Activated CD8-positive, alpha-beta memory T cell treated with anti-CD3 and anti-CD28 coated beads, Interleukin-2, amount 10 ng/mL, durations not matched to agents 7 days and 5 days (primary cell): ENCODE results near the gene CEMIP2. TPM values are rescaled to one million over a fixed set of nuclear protein-coding genes. Genes with fewer than 3 reads are reported as not detected.

Source experiments
- ATAC-seq: fragments of 150-1000 bp; cut with Tn5 transposase; one replicate; pipeline ENCODE4 v1.10.0; 2021; ENCODE audit warnings: moderate library complexity
- CTCF ChIA-PET: fragments of 350-600 bp; sonication (Branson Sonifier 250); formaldehyde crosslinking; loops from one replicate; lab custom pipeline; 2021; ENCODE audit warnings: antibody characterized with exemption; lab: Charles Lee
- DNase-seq: peaks from one replicate; pipeline ENCODE4 v3.0.0-alpha.2; 2020
- H3K27ac Mint-ChIP-seq: one replicate; pipeline ENCODE4 v1.8.0; 2021; ENCODE audit warnings: mild to moderate bottlenecking, mixed read lengths
- H3K27me3 Mint-ChIP-seq: one replicate; pipeline ENCODE4 v1.8.0; 2021; ENCODE audit warnings: mixed read lengths
- H3K36me3 Mint-ChIP-seq: one replicate; pipeline ENCODE4 v1.8.0; 2021; ENCODE audit warnings: mild to moderate bottlenecking, mixed read lengths
- H3K4me1 Mint-ChIP-seq: one replicate; pipeline ENCODE4 v1.8.0; 2021; ENCODE audit warnings: mixed read lengths
- H3K4me3 Mint-ChIP-seq: one replicate; pipeline ENCODE4 v1.8.0; 2021; ENCODE audit warnings: mild to moderate bottlenecking, moderate library complexity, mixed read lengths
- H3K9me3 Mint-ChIP-seq: one replicate; pipeline ENCODE4 v1.8.0; 2022; ENCODE audit warnings: low read depth, mixed read lengths
- total RNA-seq, 2 experiments: library from RNA; stranded (reverse); gene quantifications; one replicate each; pipeline ENCODE4 v1.2.3, GENCODE V29; 2021

The CEMIP2 gene
- total RNA-seq, 2 experiments from 2014 or later, result 57.0 to 78.8 TPM

- H3K4me1 Mint-ChIP-seq, result peaks cover 45% of the 10 kb centered on the region
- no peaks in the 10 kb centered on the region for H3K27me3 Mint-ChIP-seq
- peaks cover 13% of the 10 kb centered on the region for H3K36me3 Mint-ChIP-seq
- CTCF ChIA-PET, result interaction anchor here (0.8 to 5.5 kb wide), 13 partner anchors 12 to 189 kb away, joined by 3 to 75 read pairs (median 5); no protein-coding TSS in a partner anchor
- H3K27ac Mint-ChIP-seq, result peak overlapping the region; percentile 93
- no peaks in the 10 kb centered on the region for H3K9me3 Mint-ChIP-seq
- ATAC-seq, result no peak
- H3K4me3 Mint-ChIP-seq, result peak overlapping the region; percentile 97
- DNase-seq, result no peak
Measured at GRCh38 chr9:71767776-71768321, 464 bp downstream of the CEMIP2 start.

- peaks cover 49% of the 10 kb centered on the region for H3K4me1 Mint-ChIP-seq
- no peak for DNase-seq
- no peak for ATAC-seq
- H3K36me3 Mint-ChIP-seq, result peaks cover 13% of the 10 kb centered on the region
- CTCF ChIA-PET, result interaction anchor here (1.0 to 5.5 kb wide), 12 partner anchors 12 to 482 kb away, joined by 3 to 75 read pairs (median 5); no protein-coding TSS in a partner anchor
- H3K27me3 Mint-ChIP-seq, result no peaks in the 10 kb centered on the region
- H3K4me3 Mint-ChIP-seq, result peak overlapping the region; percentile 97
- peak overlapping the region; percentile 93 for H3K27ac Mint-ChIP-seq
- H3K9me3 Mint-ChIP-seq, result no peaks in the 10 kb centered on the region
Measured at GRCh38 chr9:71767163-71767775, 1.0 kb downstream of the CEMIP2 start.

DNA sequence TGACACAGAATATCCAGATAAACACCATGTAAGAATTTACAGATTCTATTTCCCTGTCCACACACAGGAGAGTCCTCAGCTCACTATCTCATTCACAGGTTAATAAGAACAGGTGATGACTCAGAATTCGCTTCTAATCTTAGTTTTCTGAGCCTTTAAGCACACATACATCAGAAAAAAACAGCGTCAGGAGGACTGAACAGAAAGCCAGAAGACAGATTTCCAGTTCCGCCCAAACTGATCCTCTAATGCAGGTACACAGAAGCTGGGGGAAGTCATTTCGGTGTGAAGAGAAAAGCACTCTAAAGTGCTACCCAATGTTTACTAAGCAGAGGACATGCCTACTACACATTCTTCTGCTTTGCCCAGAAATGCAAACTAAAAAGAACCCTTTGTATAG is 1.6 kb downstream of the CEMIP2 start:
- Mint-ChIP-seq H3K4me1 (peaks cover 55% of the 10 kb centered on the region), H3K36me3 (peaks cover 17% of the 10 kb centered on the region), H3K27me3 (no peaks in the 10 kb centered on the region), H3K4me3 (peak overlapping the region; percentile 97), H3K9me3 (no peaks in the 10 kb centered on the region), H3K27ac (peak overlapping the region; percentile 93)
- ATAC-seq (no peak), DNase-seq (no peak)
- CTCF ChIA-PET, result interaction anchor here (0.9 to 5.5 kb wide), 12 partner anchors 9 to 482 kb away, joined by 3 to 75 read pairs (median 4); no protein-coding TSS in a partner anchor

GRCh38 chr9:71765693-71766092 is 2.6 kb downstream of the CEMIP2 start:
- CTCF ChIA-PET, result interaction anchor here (0.8 to 5.5 kb wide), 7 partner anchors 8 to 259 kb away, joined by 3 to 75 read pairs (median 5); no protein-coding TSS in a partner anchor
- no peak for ATAC-seq
- H3K27ac Mint-ChIP-seq, result peak overlapping the region; percentile 93
- H3K27me3 Mint-ChIP-seq, result no peaks in the 10 kb centered on the region
- H3K9me3 Mint-ChIP-seq, result no peaks in the 10 kb centered on the region
- no peak for DNase-seq
- H3K4me1 Mint-ChIP-seq, result peaks cover 64% of the 10 kb centered on the region
- H3K4me3 Mint-ChIP-seq, result peak overlapping the region; percentile 66
- H3K36me3 Mint-ChIP-seq, result peaks cover 20% of the 10 kb centered on the region

DNA sequence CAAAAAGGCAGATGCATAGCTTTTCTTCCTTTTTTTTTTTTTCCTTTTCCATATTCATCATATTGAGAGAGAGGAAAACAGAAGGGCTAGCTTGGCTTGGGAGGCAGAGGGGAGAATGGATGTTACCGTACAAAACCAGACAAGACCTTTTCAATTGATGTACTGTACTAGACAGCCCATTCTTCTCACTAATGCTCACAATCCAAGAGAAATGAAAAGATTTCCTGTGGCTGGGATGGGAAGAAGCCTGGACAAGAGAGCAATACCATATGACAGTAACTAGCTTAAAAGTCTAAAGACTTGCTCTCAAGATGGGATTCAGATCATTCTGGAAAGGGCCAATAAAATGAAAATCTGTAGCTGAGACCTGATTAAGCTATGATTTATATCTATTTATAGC is 3.4 kb downstream of the CEMIP2 start:
- no peaks in the 10 kb centered on the region for H3K9me3 Mint-ChIP-seq
- H3K27me3 Mint-ChIP-seq, result no peaks in the 10 kb centered on the region
- CTCF ChIA-PET, result interaction anchor here (0.5 to 2.1 kb wide), 5 partner anchors 136 to 599 kb away, joined by 3 to 9 read pairs (median 4); no protein-coding TSS in a partner anchor
- peak overlapping the region; percentile 54 for H3K4me3 Mint-ChIP-seq
- H3K36me3 Mint-ChIP-seq, result peaks cover 21% of the 10 kb centered on the region
- ATAC-seq (no peak), DNase-seq (no peak)
- peaks cover 63% of the 10 kb centered on the region for H3K4me1 Mint-ChIP-seq
- H3K27ac Mint-ChIP-seq, result peak overlapping the region; percentile 57

- Mint-ChIP-seq H3K27me3 (no peaks in the 10 kb centered on the region), H3K36me3 (peaks cover 22% of the 10 kb centered on the region), H3K4me3 (peak overlapping the region; percentile 54), H3K4me1 (peaks cover 61% of the 10 kb centered on the region), H3K27ac (peak overlapping the region; percentile 57), H3K9me3 (no peaks in the 10 kb centered on the region)
- ATAC-seq (no peak), DNase-seq (no peak)
- CTCF ChIA-PET, result interaction anchor here (0.5 to 2.1 kb wide), 5 partner anchors 136 to 599 kb away, joined by 3 to 9 read pairs (median 4); no protein-coding TSS in a partner anchor
Measured at GRCh38 chr9:71764463-71764862, 3.9 kb downstream of the CEMIP2 start.

- Mint-ChIP-seq H3K4me1 (peaks cover 67% of the 10 kb centered on the region), H3K27ac (peak overlapping the region; percentile 68), H3K36me3 (peaks cover 27% of the 10 kb centered on the region), H3K4me3 (peak overlapping the region; percentile 54), H3K9me3 (no peaks in the 10 kb centered on the region), H3K27me3 (no peaks in the 10 kb centered on the region)
- ATAC-seq, result no peak
- no peak for DNase-seq
- CTCF ChIA-PET, result interaction anchor here (2.1 kb wide), 1 partner anchor 135 kb away, joined by 9 read pairs; no protein-coding TSS in a partner anchor
Measured at GRCh38 chr9:71763832-71764231, 4.5 kb downstream of the CEMIP2 start.

DNA sequence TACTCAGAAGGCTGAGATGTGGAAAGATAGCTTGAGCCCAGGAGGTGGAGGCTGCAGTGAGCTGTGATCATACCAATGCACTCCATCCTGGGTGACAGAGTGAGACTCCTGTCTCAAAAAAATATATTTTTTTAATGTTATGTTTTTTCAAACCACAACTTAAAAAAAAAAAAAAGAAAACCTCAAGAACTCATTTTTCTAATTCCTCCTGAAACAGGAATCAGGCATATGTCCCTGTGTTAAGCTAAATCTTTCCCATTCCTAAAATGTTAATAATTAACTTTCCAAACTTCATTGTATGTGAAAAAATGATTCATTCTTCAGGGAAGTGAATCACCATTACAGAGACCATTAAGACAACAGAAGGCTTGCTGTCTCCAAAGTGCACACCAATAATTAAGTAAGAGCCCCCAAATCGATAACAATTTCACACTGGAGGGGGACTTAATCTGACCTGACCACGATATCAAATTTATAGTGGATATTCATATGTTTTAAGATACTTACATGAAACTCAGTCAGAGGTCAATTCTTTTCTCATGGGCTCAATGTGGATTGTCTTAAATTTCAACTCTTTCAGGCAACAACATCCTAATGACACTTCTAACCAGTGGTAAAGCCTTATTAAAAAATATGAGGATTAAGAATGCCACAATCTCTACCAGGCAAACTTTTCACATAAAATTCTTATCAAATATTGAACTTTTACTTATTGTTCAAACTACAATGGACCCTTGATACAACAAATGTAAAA is 5.2 kb downstream of the CEMIP2 start:
- peak overlapping the region; percentile 68 for H3K27ac Mint-ChIP-seq
- H3K36me3 Mint-ChIP-seq, result peaks cover 27% of the 10 kb centered on the region
- no peaks in the 10 kb centered on the region for H3K9me3 Mint-ChIP-seq
- CTCF ChIA-PET, result interaction anchor here (0.9 kb wide), 1 partner anchor 46 kb away, joined by 3 read pairs; no protein-coding TSS in a partner anchor
- no peak overlapping the region for H3K4me3 Mint-ChIP-seq
- no peaks in the 10 kb centered on the region for H3K27me3 Mint-ChIP-seq
- H3K4me1 Mint-ChIP-seq, result peaks cover 75% of the 10 kb centered on the region
- DNase-seq, result no peak
- ATAC-seq, result no peak

DNA sequence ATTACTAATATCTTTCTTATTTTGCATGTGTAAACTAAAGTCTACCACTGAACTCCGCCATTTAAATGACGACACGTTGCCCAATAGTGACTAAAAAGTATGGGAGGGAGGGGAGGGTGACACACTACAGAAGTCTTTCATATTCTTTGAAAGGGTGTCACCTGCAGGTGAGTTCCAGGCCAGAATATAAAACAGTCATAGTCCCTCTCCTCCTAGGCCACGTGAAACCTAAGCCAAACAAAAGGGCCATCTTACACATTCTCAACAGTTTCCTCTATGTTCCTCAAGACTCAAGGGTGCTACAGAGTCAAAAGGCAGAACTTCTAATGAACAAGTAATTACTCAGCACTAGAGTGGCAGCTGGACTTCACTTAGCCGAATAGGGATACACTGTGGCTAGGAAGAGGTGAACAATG is 6.4 kb downstream of the CEMIP2 start:
- Mint-ChIP-seq H3K9me3 (no peaks in the 10 kb centered on the region), H3K27ac (no peak overlapping the region), H3K36me3 (peaks cover 20% of the 10 kb centered on the region), H3K27me3 (no peaks in the 10 kb centered on the region), H3K4me1 (peaks cover 76% of the 10 kb centered on the region), H3K4me3 (no peak overlapping the region)
- no peak for DNase-seq
- CTCF ChIA-PET, result interaction anchor here (1.7 kb wide), 1 partner anchor 262 kb away, joined by 3 read pairs; no protein-coding TSS in a partner anchor
- ATAC-seq, result no peak

- H3K27ac Mint-ChIP-seq, result no peak overlapping the region
- peaks cover 21% of the 10 kb centered on the region for H3K36me3 Mint-ChIP-seq
- CTCF ChIA-PET, result interaction anchor here (1.1 to 1.7 kb wide), 2 partner anchors 133 to 264 kb away, joined by 3 read pairs; no protein-coding TSS in a partner anchor
- no peaks in the 10 kb centered on the region for H3K27me3 Mint-ChIP-seq
- H3K9me3 Mint-ChIP-seq, result no peaks in the 10 kb centered on the region
- peaks cover 74% of the 10 kb centered on the region for H3K4me1 Mint-ChIP-seq
- DNase-seq, result no peak
- no peak overlapping the region for H3K4me3 Mint-ChIP-seq
- no peak for ATAC-seq
Measured at GRCh38 chr9:71760901-71761300, 7.4 kb downstream of the CEMIP2 start.

GRCh38 chr9:71758785-71759184 is 9.5 kb downstream of the CEMIP2 start:
- peaks cover 22% of the 10 kb centered on the region for H3K36me3 Mint-ChIP-seq
- peak; percentile 22 for ATAC-seq
- no peak for DNase-seq
- CTCF ChIA-PET, result no interaction called here
- no peaks in the 10 kb centered on the region for H3K9me3 Mint-ChIP-seq
- H3K27ac Mint-ChIP-seq, result no peak overlapping the region
- no peaks in the 10 kb centered on the region for H3K27me3 Mint-ChIP-seq
- no peak overlapping the region for H3K4me3 Mint-ChIP-seq
- peaks cover 57% of the 10 kb centered on the region for H3K4me1 Mint-ChIP-seq

- H3K4me3 Mint-ChIP-seq, result no peak overlapping the region
- no peak for ATAC-seq
- DNase-seq, result no peak
- H3K36me3 Mint-ChIP-seq, result peaks cover 22% of the 10 kb centered on the region
- CTCF ChIA-PET, result no interaction called here
- H3K27ac Mint-ChIP-seq, result no peak overlapping the region
- no peaks in the 10 kb centered on the region for H3K27me3 Mint-ChIP-seq
- H3K9me3 Mint-ChIP-seq, result no peaks in the 10 kb centered on the region
- H3K4me1 Mint-ChIP-seq, result peaks cover 52% of the 10 kb centered on the region
Measured at GRCh38 chr9:71758277-71758676, 10.0 kb downstream of the CEMIP2 start.

DNA sequence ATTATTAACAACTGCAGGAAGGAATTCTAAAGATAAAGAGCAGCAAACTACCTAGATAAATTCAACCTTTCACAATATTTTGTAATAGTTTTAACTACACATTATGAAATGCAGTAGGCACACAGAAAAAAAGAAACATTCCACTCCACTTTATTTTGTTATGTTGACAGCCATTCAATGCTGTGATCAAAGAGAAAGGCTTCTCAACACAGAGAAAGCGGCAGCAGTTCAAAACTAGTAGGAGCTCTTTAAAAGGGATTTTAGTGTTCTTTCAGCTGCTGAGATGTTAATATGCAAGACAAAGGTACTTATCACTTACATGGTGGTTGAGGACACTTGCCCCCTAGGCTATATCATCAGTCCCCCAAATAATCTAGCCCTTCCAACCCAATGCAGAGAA is 11.6 kb downstream of the CEMIP2 start:
- H3K36me3 Mint-ChIP-seq, result peaks cover 21% of the 10 kb centered on the region
- H3K9me3 Mint-ChIP-seq, result no peaks in the 10 kb centered on the region

More for the DNA sequence above, 11.6 kb downstream of the CEMIP2 start:
- CTCF ChIA-PET, result interaction anchor here (1.3 kb wide), 1 partner anchor 9 kb away, joined by 3 read pairs; no protein-coding TSS in a partner anchor
- H3K27me3 Mint-ChIP-seq, result no peaks in the 10 kb centered on the region
- H3K4me3 Mint-ChIP-seq, result no peak overlapping the region
- ATAC-seq (no peak), DNase-seq (no peak)
- H3K4me1 Mint-ChIP-seq, result peaks cover 49% of the 10 kb centered on the region
- no peak overlapping the region for H3K27ac Mint-ChIP-seq
